ENCODE results near the gene MOV10L1.

DNA sequence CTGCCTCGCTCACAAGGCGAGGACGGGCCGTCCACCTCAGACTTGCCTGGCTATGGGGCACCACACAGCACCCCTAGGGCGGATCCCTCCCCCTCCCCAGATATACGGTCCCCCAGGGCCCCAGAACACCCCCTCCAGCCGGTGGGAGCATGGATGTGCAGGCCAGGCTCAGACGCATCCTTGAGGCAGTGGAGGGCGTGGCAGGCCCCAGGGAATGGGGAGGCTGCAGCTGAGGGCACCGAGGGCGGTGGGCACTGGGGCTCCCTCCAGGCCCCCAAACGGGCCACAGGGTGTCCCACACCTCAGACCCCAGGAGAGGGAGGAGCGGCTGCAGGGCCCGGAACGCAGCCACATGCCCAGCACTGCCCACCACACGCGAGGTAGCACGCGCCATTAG, 43.8 kb upstream of the MOV10L1 start:
- TF ChIP-seq, protein P1, sequence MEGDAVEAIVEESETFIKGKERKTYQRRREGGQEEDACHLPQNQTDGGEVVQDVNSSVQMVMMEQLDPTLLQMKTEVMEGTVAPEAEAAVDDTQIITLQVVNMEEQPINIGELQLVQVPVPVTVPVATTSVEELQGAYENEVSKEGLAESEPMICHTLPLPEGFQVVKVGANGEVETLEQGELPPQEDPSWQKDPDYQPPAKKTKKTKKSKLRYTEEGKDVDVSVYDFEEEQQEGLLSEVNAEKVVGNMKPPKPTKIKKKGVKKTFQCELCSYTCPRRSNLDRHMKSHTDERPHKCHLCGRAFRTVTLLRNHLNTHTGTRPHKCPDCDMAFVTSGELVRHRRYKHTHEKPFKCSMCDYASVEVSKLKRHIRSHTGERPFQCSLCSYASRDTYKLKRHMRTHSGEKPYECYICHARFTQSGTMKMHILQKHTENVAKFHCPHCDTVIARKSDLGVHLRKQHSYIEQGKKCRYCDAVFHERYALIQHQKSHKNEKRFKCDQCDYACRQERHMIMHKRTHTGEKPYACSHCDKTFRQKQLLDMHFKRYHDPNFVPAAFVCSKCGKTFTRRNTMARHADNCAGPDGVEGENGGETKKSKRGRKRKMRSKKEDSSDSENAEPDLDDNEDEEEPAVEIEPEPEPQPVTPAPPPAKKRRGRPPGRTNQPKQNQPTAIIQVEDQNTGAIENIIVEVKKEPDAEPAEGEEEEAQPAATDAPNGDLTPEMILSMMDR (IDR thresholded peaks at IDR 0.05) = no peak
- TF ChIP-seq POLR2A (IDR thresholded peaks at IDR 0.05) = no peak

All from Peyer's patch (tissue), 4 donors.